H9 (cell line): ENCODE data around the gene SORCS2. TPM values are rescaled to one million over a fixed set of nuclear protein-coding genes. Genes with fewer than 3 reads are reported as not detected.
A peak's percentile ranks its signal among the peaks of the same experiment; 100 is the strongest.

ENCODE experiments used
- DNase-seq: peaks from one replicate; pipeline ENCODE4 v3.0.0-alpha.2; 2017
- H2AFZ ChIP-seq: one replicate; pipeline ENCODE4 v1.6.1; 2013; ENCODE audit warnings: mild to moderate bottlenecking, low read length, control low read depth, moderate library complexity
- H2AK5ac ChIP-seq: 2 replicates; pipeline ENCODE4 v1.6.1; 2013; ENCODE audit warnings: low read length, control low read depth, mixed read lengths; ENCODE audit not compliant: insufficient read length
- H2BK120ac ChIP-seq: one replicate; pipeline ENCODE4 v1.6.1; 2013; ENCODE audit warnings: low read depth, mild to moderate bottlenecking, low read length, control low read depth, inconsistent platforms; ENCODE audit not compliant: poor library complexity, severe bottlenecking
- H2BK12ac ChIP-seq: 2 replicates; pipeline ENCODE4 v1.6.1; 2013; ENCODE audit warnings: low read length, control low read depth, mixed read lengths, low read depth; ENCODE audit not compliant: insufficient read length
- H2BK15ac ChIP-seq: 2 replicates; pipeline ENCODE4 v1.6.1; 2013; ENCODE audit warnings: low read depth, low read length, control low read depth
- H2BK20ac ChIP-seq: one replicate; pipeline ENCODE4 v1.6.1; 2013; ENCODE audit warnings: low read depth, mild to moderate bottlenecking, low read length, control low read depth, inconsistent platforms; ENCODE audit not compliant: poor library complexity, severe bottlenecking
- H2BK5ac ChIP-seq: 2 replicates; pipeline ENCODE4 v1.6.1; 2013; ENCODE audit warnings: low read length, control low read depth, mixed read lengths; ENCODE audit not compliant: insufficient read length
- H3K14ac ChIP-seq: 2 replicates; pipeline ENCODE4 v1.6.1; 2013; ENCODE audit warnings: low read length, control low read depth; ENCODE audit not compliant: insufficient read depth
- H3K18ac ChIP-seq: 2 replicates; pipeline ENCODE4 v1.6.1; 2013; ENCODE audit warnings: low read depth, mild to moderate bottlenecking, mixed read lengths, low read length, control low read depth; ENCODE audit not compliant: insufficient read length
- H3K23ac ChIP-seq: 2 replicates; pipeline ENCODE4 v1.6.1; 2013; ENCODE audit warnings: low read length, control low read depth, mixed read lengths, low read depth; ENCODE audit not compliant: insufficient read length
- H3K23me2 ChIP-seq: 2 replicates; pipeline ENCODE4 v1.6.1; 2013; ENCODE audit warnings: low read depth, mild to moderate bottlenecking, mixed read lengths, low read length, control low read depth; ENCODE audit not compliant: insufficient read length, poor library complexity, severe bottlenecking
- H3K27ac ChIP-seq: 2 replicates; pipeline ENCODE4 v1.5.1; 2013; ENCODE audit warnings: low read length, control low read depth, mixed read lengths, low read depth; ENCODE audit not compliant: insufficient read length
- H3K27me3 ChIP-seq: 2 replicates; pipeline ENCODE4 v1.6.1; 2013; ENCODE audit warnings: low read length, control low read depth, inconsistent platforms; ENCODE audit not compliant: insufficient read depth
- H3K4ac ChIP-seq: 2 replicates; pipeline ENCODE4 v1.6.1; 2013; ENCODE audit warnings: low read depth, mild to moderate bottlenecking, control low read depth, inconsistent platforms, low read length, moderate library complexity
- H3K4me1 ChIP-seq: 2 replicates; pipeline ENCODE4 v1.6.1; 2013; ENCODE audit warnings: low read length, control low read depth, inconsistent platforms; ENCODE audit not compliant: insufficient read depth
- H3K4me2 ChIP-seq: 2 replicates; pipeline ENCODE4 v1.6.1; 2013; ENCODE audit warnings: low read length, control low read depth, mixed read lengths; ENCODE audit not compliant: insufficient read length, insufficient read depth
- H3K56ac ChIP-seq: 2 replicates; pipeline ENCODE4 v1.6.1; 2013; ENCODE audit warnings: low read depth, mild to moderate bottlenecking, mixed read lengths, low read length, control low read depth; ENCODE audit not compliant: insufficient read length
- H3K79me1 ChIP-seq: 2 replicates; pipeline ENCODE4 v1.6.1; 2013; ENCODE audit warnings: low read depth, mild to moderate bottlenecking, moderate library complexity, low read length, control low read depth, inconsistent platforms; ENCODE audit not compliant: insufficient read depth, poor library complexity, severe bottlenecking
- H3K79me2 ChIP-seq: 2 replicates; pipeline ENCODE4 v1.6.1; 2013; ENCODE audit warnings: low read length, control low read depth, inconsistent platforms; ENCODE audit not compliant: insufficient read depth
- H3K9ac ChIP-seq: 2 replicates; pipeline ENCODE4 v1.6.1; 2013; ENCODE audit warnings: low read length, control low read depth, mixed read lengths; ENCODE audit not compliant: insufficient read length; ENCODE audit errors: extremely low read depth
- H3K9me3 ChIP-seq: one replicate; pipeline ENCODE4 v1.6.1; 2013; ENCODE audit warnings: low read depth, low read length, inconsistent platforms; ENCODE audit not compliant: control insufficient read depth
- H3T11ph ChIP-seq: one replicate; pipeline ENCODE4 v1.6.1; 2013; ENCODE audit warnings: mild to moderate bottlenecking, low read length, control low read depth, inconsistent platforms
- H4K20me1 ChIP-seq: one replicate; pipeline ENCODE4 v1.6.1; 2013; ENCODE audit not compliant: control insufficient read depth, insufficient read length, insufficient read depth
- H4K5ac ChIP-seq: 2 replicates; pipeline ENCODE4 v1.6.1; 2013; ENCODE audit warnings: low read depth, mild to moderate bottlenecking, mixed read lengths, low read length, control low read depth; ENCODE audit not compliant: insufficient read length
- H4K8ac ChIP-seq: replicated peaks from 2 replicates; pipeline ENCODE4 v1.6.1; 2013; ENCODE audit warnings: low read length, control low read depth, mixed read lengths, low read depth; ENCODE audit not compliant: insufficient read length
- H4K91ac ChIP-seq: 2 replicates; pipeline ENCODE4 v1.6.1; 2013; ENCODE audit warnings: low read depth, mild to moderate bottlenecking, moderate library complexity, mixed read lengths, low read length, control low read depth; ENCODE audit not compliant: insufficient read length
- H3K27ac Mint-ChIP-seq, 3 experiments: 2 replicates in 2 of 3; 3 replicates in 1 of 3; pipeline ENCODE4 v1.8.0; 2020 to 2021; ENCODE audit warnings: mixed read lengths in 3 of 3, mild to moderate bottlenecking in 1 of 3, moderate library complexity in 1 of 3
- H3K27me3 Mint-ChIP-seq: 2 replicates; pipeline ENCODE4 v1.8.0; 2021; ENCODE audit warnings: low read depth, mild to moderate bottlenecking, moderate library complexity, mixed read lengths
- H3K36me3 Mint-ChIP-seq, 3 experiments: 2 replicates in 2 of 3; 3 replicates in 1 of 3; pipeline ENCODE4 v1.8.0; 2020 to 2021; ENCODE audit warnings: low read depth in 3 of 3, mixed read lengths in 3 of 3; ENCODE audit not compliant: insufficient read depth in 1 of 3
- H3K4me1 Mint-ChIP-seq, 2 experiments: 2 replicates each; pipeline ENCODE4 v1.8.0; 2020; ENCODE audit warnings: mixed read lengths in 2 of 2
- H3K4me3 Mint-ChIP-seq, 2 experiments: 2 replicates in 1 of 2; 3 replicates in 1 of 2; pipeline ENCODE4 v1.8.0; 2020 to 2021; ENCODE audit warnings: mild to moderate bottlenecking in 2 of 2, mixed read lengths in 2 of 2, moderate library complexity in 1 of 2
- H3K9me3 Mint-ChIP-seq, 2 experiments: 2 replicates in 1 of 2; 3 replicates in 1 of 2; pipeline ENCODE4 v1.8.0; 2020; ENCODE audit warnings: mild to moderate bottlenecking in 2 of 2, mixed read lengths in 2 of 2, moderate library complexity in 1 of 2
- WGBS: extraction: QIAGEN DNeasy Blood & Tissue Kit; methylation state at CpG from one replicate; pipeline ENCODE4 v1.1.7; 2013; ENCODE audit warnings: missing lambda C conversion rate, low lambda C conversion rate, mixed read lengths; ENCODE audit not compliant: insufficient read length; ENCODE audit errors: extremely low coverage; 5-methylcytosine and 5-hydroxymethylcytosine counted together
- total RNA-seq: library from RNA; stranded (reverse); gene quantifications from 2 replicates; pipeline ENCODE4 v1.2.1, GENCODE V29; 2021
- TF ChIP-seq, protein P1 (sequence below): fragments of 200-600 bp; sonication (generic); conservative IDR thresholded peaks from 3 replicates; pipeline ENCODE4 v1.8.0; 2021; ENCODE audit warnings: antibody characterized with exemption, mild to moderate bottlenecking

The SORCS2 gene
- total RNA-seq, 1 experiment from 2014 or later: 0.57 TPM

DNA sequence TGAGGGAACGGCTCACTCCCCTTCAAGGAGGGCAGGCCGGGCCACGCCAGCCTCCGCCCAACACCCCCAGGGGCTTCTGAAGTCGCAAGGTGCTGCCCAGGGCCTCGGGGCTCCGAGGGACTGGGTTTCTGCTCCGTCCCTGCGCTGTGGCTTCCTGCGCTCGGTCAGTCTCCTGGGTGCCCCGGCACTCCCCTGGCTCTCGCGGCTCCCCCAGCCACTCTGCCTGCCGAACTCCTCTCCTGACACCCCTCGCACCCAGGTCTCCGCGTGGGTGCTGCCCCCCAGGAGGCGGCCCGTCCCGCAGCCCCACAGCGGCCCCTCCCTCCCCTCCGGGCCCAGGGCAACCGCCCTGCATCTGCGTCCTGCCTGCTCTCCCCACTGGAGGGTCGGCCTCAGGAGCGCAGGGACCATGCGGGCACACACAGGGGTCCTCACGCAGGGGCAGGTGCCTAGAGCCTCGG is 595.4 kb downstream of the SORCS2 start:
- Mint-ChIP-seq H3K36me3 (peaks cover 0 to 8% (median 5%) of the 10 kb centered on the region in 3 experiments; a peak in 3 of 7 replicates), H3K4me3 (no peak overlapping the region), H3K4me1 (no peaks in the 10 kb centered on the region; a peak in 1 of 4 replicates), H3K9me3 (no peaks in the 10 kb centered on the region), H3K27me3 (no peaks in the 10 kb centered on the region), H3K27ac (peak overlapping the region in 1 of 3 experiments; percentile 87; a peak in 1 of 7 replicates)
- no peaks in the 10 kb centered on the region for H3K23me2 ChIP-seq
- H4K8ac ChIP-seq: no peak overlapping the region
- no peak overlapping the region for H3K4me2 ChIP-seq
- H2BK15ac ChIP-seq: no peak overlapping the region
- no peak overlapping the region for H4K91ac ChIP-seq
- H2BK12ac ChIP-seq: no peak overlapping the region
- H3K14ac ChIP-seq: no peak overlapping the region
- no peak overlapping the region for H3K4ac ChIP-seq
- H2AFZ ChIP-seq: no peak overlapping the region
- WGBS: no CpG with 5 or more reads among the region's 30 CpGs
- no peak overlapping the region for H4K5ac ChIP-seq
- H3K27ac ChIP-seq: no peak overlapping the region
- H2AK5ac ChIP-seq: no peak overlapping the region
- no peaks in the 10 kb centered on the region for H3K79me2 ChIP-seq
- no peaks in the 10 kb centered on the region for H3K27me3 ChIP-seq
- H3K18ac ChIP-seq: no peak overlapping the region
- H2BK120ac ChIP-seq: no peak overlapping the region
- no peak overlapping the region for H3K9ac ChIP-seq
- H3K56ac ChIP-seq: no peak overlapping the region
- no peaks in the 10 kb centered on the region for H3K79me1 ChIP-seq
- TF ChIP-seq, protein P1, sequence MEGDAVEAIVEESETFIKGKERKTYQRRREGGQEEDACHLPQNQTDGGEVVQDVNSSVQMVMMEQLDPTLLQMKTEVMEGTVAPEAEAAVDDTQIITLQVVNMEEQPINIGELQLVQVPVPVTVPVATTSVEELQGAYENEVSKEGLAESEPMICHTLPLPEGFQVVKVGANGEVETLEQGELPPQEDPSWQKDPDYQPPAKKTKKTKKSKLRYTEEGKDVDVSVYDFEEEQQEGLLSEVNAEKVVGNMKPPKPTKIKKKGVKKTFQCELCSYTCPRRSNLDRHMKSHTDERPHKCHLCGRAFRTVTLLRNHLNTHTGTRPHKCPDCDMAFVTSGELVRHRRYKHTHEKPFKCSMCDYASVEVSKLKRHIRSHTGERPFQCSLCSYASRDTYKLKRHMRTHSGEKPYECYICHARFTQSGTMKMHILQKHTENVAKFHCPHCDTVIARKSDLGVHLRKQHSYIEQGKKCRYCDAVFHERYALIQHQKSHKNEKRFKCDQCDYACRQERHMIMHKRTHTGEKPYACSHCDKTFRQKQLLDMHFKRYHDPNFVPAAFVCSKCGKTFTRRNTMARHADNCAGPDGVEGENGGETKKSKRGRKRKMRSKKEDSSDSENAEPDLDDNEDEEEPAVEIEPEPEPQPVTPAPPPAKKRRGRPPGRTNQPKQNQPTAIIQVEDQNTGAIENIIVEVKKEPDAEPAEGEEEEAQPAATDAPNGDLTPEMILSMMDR: no peak
- H3K23ac ChIP-seq: no peak overlapping the region
- H2BK5ac ChIP-seq: no peak overlapping the region
- H3T11ph ChIP-seq: no peak overlapping the region
- no peak for DNase-seq
- H2BK20ac ChIP-seq: no peak overlapping the region
- no peaks in the 10 kb centered on the region for H3K9me3 ChIP-seq
- H4K20me1 ChIP-seq: no peaks in the 10 kb centered on the region
- no peaks in the 10 kb centered on the region for H3K4me1 ChIP-seq
